Measurements from ENCODE around the gene PIM1. TPM values are rescaled to one million over a fixed set of nuclear protein-coding genes. Genes with fewer than 3 reads are reported as not detected.

Gene PIM1
- total and polyA plus RNA-seq, 10 of the 15 experiments (the other 5 are each of a cell fraction or from before 2014, with no cell fraction given), result 0.66 to 33.9 (median 10.2) TPM

GRCh38 chr6:37155394-37156312 is 14.3 kb upstream of the PIM1 start:
- H3K27me3 ChIP-seq (replicated peaks in 1 of 2; ENCODE audit: control insufficient read depth in 2 of 2, insufficient read depth in 2 of 2, low read length in 1 of 2), result no peaks in the 10 kb centered on the region
- H4K20me1 ChIP-seq (ENCODE audit: control insufficient read depth, insufficient read depth), result no peaks in the 10 kb centered on the region
- no peaks in the 10 kb centered on the region for H3K79me2 ChIP-seq (ENCODE audit: control insufficient read depth, insufficient read depth, low read length)
- ChIA-PET RAD21 (ENCODE audit: unreplicated experiment) (interaction anchor here (0.9 to 6.7 kb wide), 5 partner anchors 14 to 149 kb away, joined by 3 to 72 read pairs (median 6); partner anchors contain the start of gene PIM1), SMC1A (ENCODE audit: uncharacterized antibody, unreplicated experiment) (interaction anchor here (0.9 to 2.0 kb wide), 6 partner anchors 11 to 131 kb away, joined by 3 to 17 read pairs (median 6); partner anchors contain the start of gene PIM1), POLR2A (interaction anchor here (1.0 to 2.0 kb wide), 2 partner anchors 13 to 15 kb away, joined by 3 to 8 read pairs; partner anchors contain the start of gene PIM1), CTCF (interaction anchor here (1.4 to 6.3 kb wide), 4 partner anchors 13 to 149 kb away, joined by 3 to 65 read pairs (median 14); partner anchors contain the start of gene PIM1)
- H3K4me3 ChIP-seq, result no peak overlapping the region; the same call in 1 of the 2 replicates
- DNase-seq (ENCODE audit: low read depth, low spot score) (peak; percentile 97), ATAC-seq (peak; percentile 91), FAIRE-seq (peak; percentile 100)
- intact Hi-C loops (cut with micrococcal nuclease; ENCODE audit: unreplicated experiment), result loop anchor here (1.0 to 10.0 kb wide), 2 partner anchors 14 to 399 kb away; no protein-coding TSS in a partner anchor
- H3K4me1 ChIP-seq (ENCODE audit: control insufficient read depth, insufficient read depth, low read length), result peaks cover 55% of the 10 kb centered on the region
- H2AFZ ChIP-seq (ENCODE audit: control insufficient read depth, low read depth, low read length), result no peak overlapping the region; the same call in 1 of the 2 replicates
- H3K4me2 ChIP-seq (ENCODE audit: control insufficient read depth, insufficient read depth), result peak overlapping the region; percentile 88
- WGBS (ENCODE audit: insufficient coverage, insufficient replicate concordance, low lambda C conversion rate, missing lambda C conversion rate), result 11% methylated on average over 11 of the region's 11 CpGs
- peak overlapping the region; percentile 83 for H3K27ac ChIP-seq (ENCODE audit: control insufficient read depth, insufficient read depth)
- H3K36me3 ChIP-seq (ENCODE audit: control insufficient read depth in 2 of 2, insufficient read depth in 2 of 2, low read length in 1 of 2), result no peaks in the 10 kb centered on the region
- in situ Hi-C loops (cut with MboI), result no loop called here
- BruUV-seq (replicated peaks), result no TSS peak
- peak overlapping the region; percentile 55 for H3K9ac ChIP-seq (ENCODE audit: control insufficient read depth, insufficient read depth, low read length)
- no peaks in the 10 kb centered on the region for H3K9me3 ChIP-seq (replicated peaks; ENCODE audit: control insufficient read depth, insufficient read depth, low read length)
- TF ChIP-seq, protein P1, sequence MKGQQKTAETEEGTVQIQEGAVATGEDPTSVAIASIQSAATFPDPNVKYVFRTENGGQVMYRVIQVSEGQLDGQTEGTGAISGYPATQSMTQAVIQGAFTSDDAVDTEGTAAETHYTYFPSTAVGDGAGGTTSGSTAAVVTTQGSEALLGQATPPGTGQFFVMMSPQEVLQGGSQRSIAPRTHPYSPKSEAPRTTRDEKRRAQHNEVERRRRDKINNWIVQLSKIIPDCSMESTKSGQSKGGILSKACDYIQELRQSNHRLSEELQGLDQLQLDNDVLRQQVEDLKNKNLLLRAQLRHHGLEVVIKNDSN (IDR thresholded peaks at IDR 0.05; ENCODE audit: borderline replicate concordance, extremely low read length, insufficient read depth, low read depth, low read length), result no peak
- TF ChIP-seq, protein P2, sequence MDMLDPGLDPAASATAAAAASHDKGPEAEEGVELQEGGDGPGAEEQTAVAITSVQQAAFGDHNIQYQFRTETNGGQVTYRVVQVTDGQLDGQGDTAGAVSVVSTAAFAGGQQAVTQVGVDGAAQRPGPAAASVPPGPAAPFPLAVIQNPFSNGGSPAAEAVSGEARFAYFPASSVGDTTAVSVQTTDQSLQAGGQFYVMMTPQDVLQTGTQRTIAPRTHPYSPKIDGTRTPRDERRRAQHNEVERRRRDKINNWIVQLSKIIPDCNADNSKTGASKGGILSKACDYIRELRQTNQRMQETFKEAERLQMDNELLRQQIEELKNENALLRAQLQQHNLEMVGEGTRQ (IDR thresholded peaks at IDR 0.05; ENCODE audit: borderline replicate concordance, low read depth, low read length), result no peak; the same call in 1 of the 2 replicates
- TF ChIP-seq CHD2 (IDR thresholded peaks at IDR 0.05; ENCODE audit: borderline replicate concordance, low read depth, low read length), result peak; percentile 81
- peak; percentile 72 for TF ChIP-seq ATF7 (IDR thresholded peaks at IDR 0.05; ENCODE audit: low read depth)
- no peak for TF ChIP-seq BRCA1 (IDR thresholded peaks at IDR 0.05; ENCODE audit: low read depth, low read length)
- peak; percentile 94 to 97 for TF ChIP-seq IKZF2 (IDR thresholded peaks at IDR 0.05)
- TF ChIP-seq NFIC (IDR thresholded peaks at IDR 0.05; ENCODE audit: low read depth, low read length), result peak; percentile 96
- TF ChIP-seq, protein P3, sequence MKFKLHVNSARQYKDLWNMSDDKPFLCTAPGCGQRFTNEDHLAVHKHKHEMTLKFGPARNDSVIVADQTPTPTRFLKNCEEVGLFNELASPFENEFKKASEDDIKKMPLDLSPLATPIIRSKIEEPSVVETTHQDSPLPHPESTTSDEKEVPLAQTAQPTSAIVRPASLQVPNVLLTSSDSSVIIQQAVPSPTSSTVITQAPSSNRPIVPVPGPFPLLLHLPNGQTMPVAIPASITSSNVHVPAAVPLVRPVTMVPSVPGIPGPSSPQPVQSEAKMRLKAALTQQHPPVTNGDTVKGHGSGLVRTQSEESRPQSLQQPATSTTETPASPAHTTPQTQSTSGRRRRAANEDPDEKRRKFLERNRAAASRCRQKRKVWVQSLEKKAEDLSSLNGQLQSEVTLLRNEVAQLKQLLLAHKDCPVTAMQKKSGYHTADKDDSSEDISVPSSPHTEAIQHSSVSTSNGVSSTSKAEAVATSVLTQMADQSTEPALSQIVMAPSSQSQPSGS (IDR thresholded peaks at IDR 0.05; ENCODE audit: low read length), result peak; percentile 89
- no peak for TF ChIP-seq ZBTB11 (CRISPR knock-in tag; IDR thresholded peaks at IDR 0.05)
- TF ChIP-seq NFXL1 (IDR thresholded peaks at IDR 0.05; ENCODE audit: borderline replicate concordance), result no peak
- no peak for TF ChIP-seq ATF3 (IDR thresholded peaks at IDR 0.05; ENCODE audit: borderline replicate concordance, extremely low read depth, low read depth, low read length)
- TF ChIP-seq TARDBP (IDR thresholded peaks at IDR 0.05; ENCODE audit: borderline replicate concordance), result no peak
